ENCODE measurements around the gene DIMT1.

DNA sequence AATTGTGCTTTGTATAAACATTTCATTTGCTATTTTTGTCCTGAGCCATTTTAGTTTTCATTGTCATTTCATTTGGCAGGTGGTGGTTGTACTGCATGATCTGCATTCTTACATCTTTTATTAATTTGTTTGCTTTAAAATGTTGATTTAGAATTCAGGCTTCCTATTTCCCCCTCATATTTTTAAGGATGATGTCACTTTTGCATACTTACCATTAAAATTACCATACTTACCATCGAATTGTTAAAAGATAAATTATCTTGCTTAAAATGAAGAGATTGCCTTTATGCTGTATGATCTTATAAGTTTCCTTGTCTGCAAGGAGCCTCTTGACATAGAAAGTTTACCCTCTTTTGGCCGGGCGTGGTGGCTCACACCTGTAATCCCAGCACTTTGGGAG, 31.1 kb downstream of the DIMT1 start:
- TF ChIP-seq, protein P1, sequence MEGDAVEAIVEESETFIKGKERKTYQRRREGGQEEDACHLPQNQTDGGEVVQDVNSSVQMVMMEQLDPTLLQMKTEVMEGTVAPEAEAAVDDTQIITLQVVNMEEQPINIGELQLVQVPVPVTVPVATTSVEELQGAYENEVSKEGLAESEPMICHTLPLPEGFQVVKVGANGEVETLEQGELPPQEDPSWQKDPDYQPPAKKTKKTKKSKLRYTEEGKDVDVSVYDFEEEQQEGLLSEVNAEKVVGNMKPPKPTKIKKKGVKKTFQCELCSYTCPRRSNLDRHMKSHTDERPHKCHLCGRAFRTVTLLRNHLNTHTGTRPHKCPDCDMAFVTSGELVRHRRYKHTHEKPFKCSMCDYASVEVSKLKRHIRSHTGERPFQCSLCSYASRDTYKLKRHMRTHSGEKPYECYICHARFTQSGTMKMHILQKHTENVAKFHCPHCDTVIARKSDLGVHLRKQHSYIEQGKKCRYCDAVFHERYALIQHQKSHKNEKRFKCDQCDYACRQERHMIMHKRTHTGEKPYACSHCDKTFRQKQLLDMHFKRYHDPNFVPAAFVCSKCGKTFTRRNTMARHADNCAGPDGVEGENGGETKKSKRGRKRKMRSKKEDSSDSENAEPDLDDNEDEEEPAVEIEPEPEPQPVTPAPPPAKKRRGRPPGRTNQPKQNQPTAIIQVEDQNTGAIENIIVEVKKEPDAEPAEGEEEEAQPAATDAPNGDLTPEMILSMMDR (IDR thresholded peaks at IDR 0.05), result no peak
- TF ChIP-seq POLR2A (IDR thresholded peaks at IDR 0.05; ENCODE audit: low read depth), result no peak
- TF ChIP-seq POLR2AphosphoS5 (IDR thresholded peaks at IDR 0.05), result no peak

All from esophagus muscularis mucosa (tissue), 3 donors.